Activated gamma-delta T cell (primary cell): ENCODE measurements around the gene BIN2.

Experiments
- DNase-seq: peaks from one replicate; lab custom pipeline; 2025; lab: John Stamatoyannopoulos, UW
- total RNA-seq, 2 donors: gene quantifications; one replicate each; lab custom pipeline; 2026; lab: John Stamatoyannopoulos, UW

BIN2 gene
- total RNA-seq: 278 to 293 reads per million in 2 donors

DNA sequence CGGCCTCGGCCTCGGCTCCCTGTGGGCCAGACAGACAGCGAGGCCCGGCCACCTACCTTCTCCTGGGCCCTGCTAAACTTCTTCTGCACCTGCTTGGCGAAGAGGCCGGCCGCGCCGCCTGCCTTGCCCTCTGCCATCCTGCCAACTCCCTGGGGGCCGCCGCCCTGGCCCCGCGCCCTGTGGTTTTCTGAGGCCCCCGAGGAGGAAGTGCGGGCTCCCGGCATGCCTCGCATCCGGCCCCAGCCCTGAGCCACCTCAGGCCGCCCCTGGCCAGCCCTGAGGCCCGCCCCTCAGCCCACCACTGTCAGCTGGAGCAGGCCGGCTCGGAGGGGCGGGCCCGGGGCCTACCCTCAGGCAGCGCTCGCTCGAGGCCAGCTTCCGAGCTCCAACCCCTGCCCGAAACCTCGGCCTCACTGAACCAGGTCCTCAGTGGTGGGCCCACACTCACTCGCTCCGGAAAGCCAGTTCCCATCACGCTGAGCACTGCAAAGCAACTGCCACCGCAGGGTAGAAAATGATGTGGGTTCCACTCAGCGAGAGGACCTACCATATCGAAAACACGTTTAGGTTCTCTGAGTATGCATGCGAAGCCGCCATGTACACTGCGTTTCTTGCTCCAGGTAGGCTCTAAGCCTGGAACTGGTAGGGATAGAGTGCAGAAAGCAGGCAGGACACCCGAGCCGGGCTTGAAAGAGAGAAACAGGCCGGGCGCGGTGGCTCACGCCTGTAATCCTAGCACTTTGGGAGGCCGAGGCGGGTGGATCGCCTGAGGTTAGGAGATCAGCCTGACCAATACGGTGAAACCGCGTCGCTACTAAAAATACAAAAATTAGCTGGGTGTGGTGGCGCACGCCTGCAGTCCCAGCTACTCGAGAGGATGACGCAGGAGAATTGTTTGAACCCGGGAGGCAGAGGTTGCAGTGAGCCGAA, at the start of gene BIN2:
BIN2 (minus strand) TSS at position 209 of the 930 bp plus-strand sequence; CDS start at position 137, 72 bp downstream.
- peak; percentile 74 for DNase-seq

DNA sequence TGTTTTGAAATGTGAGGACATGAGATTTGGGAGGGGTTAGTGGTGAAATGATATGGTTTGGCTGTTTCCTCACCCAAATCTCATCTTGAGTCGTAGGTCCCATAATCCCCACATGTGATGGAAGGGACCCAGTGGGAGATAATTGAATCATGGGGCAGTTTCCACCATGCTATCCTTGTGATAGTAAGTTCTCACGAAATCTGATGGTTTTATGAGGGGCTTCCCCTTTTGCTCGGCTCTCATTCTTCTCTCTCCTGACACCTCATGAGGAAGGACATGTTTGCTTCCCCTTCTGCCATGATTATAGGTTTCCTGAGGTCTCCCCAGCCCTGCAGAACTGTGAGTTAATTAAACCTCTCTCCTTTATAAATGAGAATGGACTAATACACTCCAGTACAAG, 49.2 kb upstream of the BIN2 start:
- DNase-seq: no peak

DNA sequence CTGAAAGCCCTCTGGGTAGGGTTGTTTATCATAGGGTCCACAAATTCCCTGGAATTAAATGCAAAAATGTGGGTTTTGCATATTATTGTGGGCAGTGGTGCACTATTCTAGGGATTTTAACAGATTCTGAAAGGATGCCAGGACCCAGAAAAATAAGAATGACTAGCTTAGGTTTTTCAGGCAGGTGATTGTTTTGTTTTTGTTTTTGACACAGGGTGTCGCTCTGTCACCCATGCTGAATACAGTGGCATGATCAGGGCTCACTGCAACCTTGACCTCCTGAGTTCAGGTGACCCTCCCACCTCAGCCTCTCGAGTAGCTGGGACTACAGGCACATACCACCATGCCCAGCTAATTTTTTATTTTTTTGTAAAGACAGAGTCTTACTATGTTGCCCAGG, 48.0 kb upstream of the BIN2 start:
- no peak for DNase-seq

DNA sequence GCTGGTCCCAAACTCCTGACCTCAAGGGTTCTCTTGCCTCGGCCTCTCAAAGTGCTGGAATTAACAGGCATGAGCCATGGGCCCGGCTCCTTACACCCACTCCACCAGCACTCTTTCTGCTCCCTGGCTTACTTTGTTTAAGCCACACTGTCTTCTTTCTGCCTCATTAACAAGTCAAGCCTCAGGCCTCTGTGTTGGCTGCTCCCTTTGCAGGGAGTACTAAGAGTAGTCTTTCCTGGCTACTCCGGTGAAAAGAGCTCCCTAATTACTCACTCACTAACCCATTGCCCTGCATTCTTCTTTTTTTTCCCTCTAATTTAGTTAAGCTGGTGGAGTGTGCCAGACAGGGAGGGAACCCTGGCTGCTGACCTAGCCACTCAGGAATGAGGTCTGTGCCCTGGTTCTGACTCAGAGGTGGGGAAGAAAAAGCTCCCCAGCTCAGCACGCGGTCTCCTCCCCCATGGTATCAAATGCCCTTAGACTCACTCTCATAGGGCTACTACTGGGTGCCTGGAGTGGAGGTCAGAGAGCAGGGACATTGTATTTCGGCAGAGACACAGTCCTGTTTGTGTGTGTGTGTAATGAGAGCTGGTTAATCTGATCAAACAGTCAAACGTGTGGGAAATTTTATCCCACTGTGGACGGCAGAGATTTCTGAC, 47.5 kb upstream of the BIN2 start:
- DNase-seq: no peak

DNA sequence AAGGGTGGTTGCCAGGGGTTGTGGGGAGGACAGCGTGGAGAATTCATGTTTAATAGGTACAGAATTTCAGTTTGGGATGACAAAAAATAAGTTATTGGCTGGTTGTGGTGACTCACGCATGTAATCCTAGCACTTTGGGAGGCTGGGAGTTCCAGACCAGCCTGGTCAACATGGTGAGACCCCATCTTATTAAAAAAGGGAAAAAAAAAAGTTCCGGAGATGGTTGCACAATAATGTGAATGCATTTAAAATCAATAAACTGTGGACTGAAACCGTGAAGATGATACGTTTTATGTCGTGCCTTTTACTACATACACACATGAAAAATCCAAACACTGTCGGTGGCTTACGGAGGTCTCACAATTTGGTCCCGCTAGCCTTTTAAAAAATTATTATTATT, 46.7 kb upstream of the BIN2 start:
- no peak for DNase-seq

DNA sequence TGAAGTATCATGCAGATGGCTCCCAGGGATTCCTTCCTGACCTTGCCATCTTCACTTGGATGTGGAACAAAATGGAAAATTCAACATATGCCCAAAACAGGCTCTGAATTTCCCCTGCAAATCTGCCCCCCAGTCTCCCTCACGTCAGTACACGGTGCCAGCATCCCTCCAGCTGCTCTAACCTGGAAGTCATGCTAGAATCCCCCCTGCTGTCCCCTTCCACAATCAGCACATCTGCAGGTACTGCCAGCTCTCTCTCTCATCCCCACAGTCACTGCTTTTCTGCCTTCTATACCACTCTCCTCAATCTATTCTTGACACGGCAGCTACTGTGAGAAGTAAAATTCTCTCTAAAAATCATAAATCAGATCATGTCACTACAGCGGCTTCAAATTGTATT, 45.6 kb upstream of the BIN2 start:
- no peak for DNase-seq

DNA sequence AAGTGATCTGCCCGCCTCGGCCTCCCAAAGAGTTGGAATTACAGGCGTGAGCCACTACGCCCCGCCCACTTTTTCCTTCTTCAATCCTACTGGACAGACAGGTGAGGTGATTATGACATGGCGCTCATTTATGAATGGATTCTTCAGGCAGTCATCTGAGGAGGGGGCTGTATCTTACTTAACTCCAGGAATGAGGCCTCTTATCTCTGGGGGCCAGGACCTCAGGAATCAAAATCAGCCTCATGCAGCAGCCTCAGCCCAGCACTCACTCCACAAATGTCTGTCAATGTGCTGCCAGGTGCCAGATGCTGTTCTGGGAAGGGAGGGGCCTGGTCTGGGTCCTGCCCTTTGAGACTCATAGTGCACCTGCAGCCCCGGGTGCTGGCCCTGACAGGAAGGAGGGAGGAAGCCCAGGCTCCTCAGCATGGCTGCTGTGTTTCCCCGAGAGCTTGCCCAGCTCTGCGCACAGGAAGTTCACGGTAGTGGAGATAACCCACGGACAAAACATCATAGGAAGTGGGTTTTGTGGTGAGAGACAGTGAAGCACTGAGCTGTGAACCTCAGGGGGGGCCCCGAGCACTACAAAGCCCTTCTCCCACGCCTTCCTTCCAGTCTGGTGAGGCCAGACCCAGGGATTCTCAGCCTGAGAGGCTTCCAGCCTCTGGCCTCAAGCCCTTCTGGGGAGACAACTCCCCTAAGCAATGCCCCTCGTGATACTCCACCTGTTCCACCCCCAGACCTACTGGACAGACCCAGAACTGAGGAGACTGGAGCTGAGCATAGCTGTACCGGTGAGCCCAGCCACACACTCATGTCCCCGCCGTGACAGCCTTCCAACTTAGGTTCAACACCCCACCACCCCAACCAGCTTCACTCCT, 44.9 kb upstream of the BIN2 start:
- peak; percentile 54 for DNase-seq

DNA sequence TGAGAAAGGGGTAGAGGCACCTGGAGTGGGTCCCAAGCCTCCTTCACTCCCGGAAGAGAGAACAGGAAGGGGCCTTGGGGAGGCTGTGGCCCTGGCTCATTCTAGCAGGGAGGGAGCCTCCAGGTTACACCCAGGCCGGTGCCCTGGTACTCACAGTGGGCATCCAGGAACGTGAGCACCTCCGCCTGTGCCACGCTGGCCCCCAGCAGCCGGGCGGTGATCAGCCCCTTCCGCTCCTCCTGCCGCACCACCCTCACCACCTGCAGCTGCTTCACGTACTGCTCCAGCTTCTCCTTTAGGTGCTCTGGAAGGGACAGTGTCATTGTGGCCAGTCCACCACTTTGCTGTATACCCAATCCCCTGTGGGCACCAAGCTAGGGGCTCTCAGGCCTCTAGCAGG, 41.3 kb upstream of the BIN2 start:
- DNase-seq: no peak

DNA sequence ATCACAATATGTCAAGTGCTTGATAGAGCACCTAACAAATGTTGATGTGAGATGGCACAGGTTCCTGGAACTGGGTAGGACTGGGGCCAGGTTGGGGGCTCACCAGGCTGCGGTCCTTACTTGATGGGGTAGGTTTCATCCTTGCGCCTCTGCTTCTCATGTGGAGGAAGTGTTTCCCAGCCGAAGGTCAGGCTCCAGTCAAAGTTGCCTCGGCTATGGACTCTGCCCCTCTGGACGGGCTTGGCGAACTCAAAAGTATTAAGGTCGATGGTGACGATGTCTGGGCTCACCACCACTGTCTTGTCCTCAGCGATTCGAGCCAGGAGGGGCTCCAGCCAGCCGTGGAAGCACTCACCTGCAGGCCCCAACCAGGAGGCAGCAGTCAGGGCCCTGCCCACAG, 40.0 kb upstream of the BIN2 start:
- no peak for DNase-seq

DNA sequence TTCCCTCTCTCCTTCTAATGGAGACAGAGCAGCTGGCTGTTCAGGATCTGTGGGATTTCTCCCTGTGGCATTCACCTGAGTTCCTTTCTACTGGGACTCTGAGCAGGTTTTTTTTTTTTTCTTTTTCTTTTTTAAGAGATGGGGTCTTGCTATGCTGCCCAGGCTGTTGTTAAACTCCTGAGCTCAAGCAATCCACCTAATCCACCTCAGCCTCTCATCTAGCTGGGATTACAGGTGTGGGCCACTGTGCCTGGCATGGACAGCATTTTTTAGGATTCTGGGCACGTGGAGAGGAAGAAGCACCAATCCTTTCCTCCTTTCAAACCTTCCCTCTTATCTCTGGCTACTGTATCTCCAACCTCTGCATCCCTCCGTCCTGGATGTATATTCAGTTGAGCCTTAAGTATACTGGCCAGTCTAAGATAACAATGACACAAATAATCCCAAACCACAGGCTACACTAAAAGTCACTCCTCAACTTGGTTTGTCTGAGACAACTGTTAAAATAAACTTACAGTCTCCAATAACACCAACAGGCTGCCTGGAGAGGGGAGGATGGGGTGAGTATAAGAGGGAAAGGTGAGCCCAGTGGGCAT, 38.9 kb upstream of the BIN2 start:
- no peak for DNase-seq

DNA sequence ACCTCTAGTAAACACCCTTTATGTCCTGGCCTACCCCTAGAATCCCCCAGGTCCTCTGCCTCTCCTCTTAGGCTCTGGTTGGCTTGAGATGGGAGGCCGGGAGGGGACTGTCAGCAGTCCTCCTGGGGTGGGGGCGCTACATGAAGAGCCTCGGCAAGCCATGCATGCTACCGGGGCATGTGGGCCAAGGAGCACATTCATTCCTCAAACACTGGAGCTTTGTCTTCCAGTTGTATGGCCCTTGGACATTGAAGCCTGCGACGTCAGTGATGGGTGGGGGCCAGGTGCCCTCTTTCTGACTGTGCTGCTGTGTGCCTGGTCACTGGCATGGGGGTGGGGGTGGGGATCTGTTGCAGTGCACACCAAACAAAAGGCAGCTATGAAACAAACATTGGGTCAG, 38.3 kb upstream of the BIN2 start:
- no peak for DNase-seq

DNA sequence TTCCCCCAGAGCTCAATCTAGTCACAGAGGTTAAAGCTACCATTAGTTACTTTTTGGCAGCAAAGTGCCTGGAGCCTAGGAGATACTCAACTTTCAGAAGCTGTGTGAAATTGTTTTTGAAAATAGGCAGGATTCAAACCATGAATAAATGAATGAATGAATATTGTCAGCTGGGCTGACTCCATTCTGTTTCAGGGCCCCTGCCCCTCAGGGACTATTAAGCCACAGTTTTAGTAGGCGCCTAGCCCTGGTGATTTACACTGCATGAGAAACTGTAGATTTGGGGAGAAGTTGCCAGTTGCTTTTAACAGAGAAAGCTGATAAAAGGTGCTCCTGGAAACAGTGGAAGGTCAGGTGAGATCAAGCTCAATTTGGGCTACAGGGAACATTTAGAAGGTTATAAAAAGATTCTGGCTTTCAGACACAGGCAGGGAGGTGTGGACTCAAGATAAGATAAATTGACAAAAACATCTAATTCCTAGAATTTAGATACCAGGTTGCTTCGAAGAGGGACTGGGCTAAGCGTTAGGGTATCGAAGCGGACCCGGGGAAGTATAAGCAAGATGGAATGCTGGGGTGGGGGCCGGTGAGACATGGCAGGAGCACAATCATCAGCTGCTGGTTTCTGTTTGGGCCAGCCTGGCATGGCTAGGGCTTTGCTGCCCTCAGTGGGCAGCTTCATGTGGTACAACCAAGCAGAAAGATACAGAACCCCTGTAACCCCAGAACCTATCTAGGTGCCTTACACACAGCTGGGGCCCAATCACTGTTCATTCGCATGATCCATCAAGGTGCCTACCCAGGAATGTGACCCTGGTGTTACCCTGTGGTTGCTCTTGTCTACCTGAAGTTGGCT, 37.4 kb upstream of the BIN2 start:
- DNase-seq: no peak

DNA sequence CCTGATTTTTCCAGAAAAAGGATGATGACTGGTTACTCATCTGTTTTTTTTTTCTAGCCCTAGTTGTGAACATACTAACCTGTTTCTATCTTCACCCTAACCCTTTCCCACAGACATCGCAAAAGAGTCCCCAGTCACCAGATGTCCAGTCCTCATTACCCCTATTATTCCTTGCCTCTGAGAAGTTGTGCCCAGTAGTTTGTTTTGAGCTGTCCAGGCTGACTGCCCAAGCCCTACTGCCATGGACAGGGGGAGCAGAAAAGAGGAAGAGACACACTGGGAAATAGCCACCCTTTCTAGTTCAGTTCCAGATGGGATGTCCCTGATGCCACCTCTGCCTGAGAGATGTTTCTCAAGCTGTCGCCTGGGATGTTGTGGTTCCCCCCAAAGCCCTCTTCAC, 36.3 kb upstream of the BIN2 start:
- no peak for DNase-seq

DNA sequence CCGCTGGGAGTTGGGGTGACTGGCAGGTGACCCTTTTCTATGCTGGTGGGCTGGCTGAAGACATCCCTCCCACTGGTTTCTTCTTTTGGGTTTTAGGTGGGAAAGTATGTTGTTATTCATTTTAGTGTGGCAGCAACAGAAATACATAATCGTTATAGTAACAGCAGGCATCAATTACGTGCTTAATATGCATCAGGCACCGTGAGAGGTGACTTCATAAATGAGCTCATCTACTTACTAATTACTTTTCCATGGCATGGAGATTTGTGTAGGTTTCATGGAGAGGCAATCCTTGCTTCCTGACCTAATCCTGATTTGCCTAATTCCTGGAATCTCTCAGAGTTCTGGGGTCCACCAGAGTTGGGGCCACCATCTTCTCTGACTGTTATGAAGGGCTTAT, 35.9 kb upstream of the BIN2 start:
- no peak for DNase-seq

DNA sequence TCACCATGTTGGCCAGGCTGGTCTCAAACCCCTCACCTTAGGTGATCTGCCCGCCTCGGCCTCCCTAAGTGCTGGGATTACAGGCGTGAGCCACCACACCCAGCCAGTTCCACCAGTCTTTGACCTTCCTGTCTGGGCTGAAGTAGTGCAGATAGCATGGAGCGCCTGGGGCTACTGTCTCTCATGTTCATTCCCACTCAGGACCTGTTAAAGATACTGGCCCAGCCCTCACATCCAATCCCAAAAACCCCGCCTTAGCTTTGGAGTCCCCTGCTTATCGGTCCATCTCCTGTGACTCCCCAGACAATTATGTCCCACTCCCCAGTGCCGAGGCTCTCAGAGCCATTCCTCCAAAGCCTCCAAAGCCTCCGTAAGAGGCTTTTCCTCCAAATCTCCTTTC, 34.5 kb upstream of the BIN2 start:
- no peak for DNase-seq

DNA sequence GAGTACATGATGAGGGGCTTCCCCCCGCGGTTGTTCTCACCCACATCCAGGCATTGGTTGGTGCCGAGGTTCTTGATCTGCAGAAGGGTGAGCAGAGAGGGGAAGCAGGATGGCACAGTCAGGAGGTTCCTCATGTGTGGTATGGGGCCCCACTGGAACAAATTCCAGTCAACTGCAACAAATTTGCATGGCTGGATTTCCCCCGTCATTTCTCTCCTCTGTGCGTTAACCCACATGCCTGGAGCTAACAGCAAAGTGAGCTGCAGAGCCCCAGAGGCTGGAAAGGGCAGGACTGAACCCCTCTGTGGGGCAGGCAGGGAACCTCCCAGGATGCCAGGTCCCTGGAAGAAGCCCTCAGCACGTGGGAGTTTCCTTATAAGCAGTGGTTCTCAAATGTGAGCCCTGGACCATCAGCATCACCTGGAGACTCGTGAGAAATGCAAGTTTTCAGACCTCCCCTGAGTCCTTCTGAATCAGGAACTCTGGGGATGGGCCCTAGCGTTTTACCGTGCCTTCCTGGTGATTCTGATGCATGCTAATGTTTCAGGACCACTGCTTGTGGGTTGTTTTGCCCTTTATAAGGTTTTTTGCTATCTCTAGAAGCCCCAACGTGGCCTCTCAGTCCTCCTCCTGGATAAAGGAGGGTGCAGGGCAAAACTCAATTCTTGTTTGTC, 33.5 kb upstream of the BIN2 start:
- no peak for DNase-seq

DNA sequence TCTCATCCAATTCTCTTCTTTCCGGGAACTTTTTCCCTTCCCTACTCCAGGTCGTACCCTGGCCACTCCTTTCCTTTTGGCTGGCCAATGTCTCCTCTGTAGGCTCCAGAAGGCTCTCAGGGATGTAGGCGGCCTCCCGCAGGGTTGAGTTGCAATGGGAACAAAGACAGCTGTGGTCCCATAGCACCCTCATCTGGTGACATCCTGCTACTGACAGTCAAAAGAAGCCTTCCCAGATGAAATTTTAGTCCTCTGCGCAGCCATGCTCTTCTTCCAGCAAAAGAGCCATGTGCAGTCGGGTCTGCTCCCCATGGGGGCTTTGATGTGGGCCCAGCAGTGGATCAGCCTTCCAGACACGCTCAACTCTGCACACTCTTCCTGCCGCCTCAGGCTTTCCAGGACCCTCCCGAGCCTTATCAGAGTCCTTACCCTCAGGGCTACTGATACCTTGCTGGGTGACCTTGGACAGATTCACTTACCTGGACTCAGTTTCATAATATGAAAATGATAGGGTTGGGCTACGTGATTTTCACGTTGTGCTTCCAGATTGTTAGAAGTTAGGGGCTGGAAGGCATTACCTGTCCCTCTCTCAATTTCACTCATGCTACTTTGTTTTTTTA, 28.0 kb upstream of the BIN2 start:
- DNase-seq: no peak

DNA sequence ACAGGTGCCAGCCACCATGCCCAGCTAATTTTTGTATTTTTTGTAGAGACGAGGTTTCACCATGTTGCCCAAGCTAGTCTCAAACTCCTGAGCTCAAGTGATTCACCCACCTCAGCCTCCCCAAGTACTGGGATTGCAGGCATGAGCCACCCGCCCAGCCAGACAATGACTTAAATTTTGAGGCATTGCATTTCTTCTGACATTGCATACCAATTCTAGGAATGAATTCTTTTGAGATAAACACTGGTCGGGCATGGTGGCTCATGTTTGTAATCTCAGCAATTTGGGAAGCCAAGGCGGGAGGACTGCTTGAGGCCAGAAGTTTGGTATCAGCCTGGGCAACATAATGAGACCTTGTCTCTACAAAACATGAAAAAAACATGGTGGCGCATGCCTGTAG, 25.1 kb upstream of the BIN2 start:
- DNase-seq: no peak

DNA sequence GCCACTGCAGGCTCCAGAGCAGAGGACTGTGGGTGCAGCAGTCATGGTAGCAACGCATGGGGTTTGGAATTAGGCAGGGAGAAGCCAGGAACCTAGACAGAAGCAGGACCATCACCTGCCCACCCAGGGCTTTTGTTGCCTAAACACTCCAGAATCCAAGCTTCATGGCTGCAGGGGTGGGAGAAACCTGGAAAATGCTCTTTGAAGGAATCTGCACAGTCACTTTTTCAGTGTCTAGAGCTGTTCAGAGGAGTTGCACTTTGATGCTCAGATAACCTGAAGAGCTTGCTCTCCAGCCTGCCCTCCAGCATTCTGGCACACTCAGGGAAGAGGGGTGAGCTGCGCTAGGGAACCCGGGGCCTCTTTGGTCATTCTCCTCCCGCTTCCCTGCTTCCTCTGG, 24.1 kb upstream of the BIN2 start:
- no peak for DNase-seq

DNA sequence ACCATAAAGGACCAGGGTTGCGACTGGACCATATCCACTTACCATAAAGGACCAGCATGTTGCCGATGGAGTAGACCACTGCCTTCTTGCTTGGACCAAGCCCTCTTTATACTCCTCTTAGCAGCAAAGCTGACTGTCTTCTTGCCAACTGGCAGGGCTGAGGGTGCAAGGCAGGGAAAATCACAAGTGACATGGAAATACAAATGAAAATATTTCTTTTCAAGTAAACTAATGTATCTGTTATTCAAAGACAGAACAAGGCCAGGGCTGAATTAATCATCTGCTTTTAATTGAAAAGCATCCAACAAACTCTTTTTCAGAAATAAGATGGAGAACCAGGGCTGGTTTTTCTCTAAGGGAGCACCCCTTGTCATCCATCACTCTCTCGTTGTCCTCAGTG, 22.6 kb upstream of the BIN2 start, which contains the start of gene CELA1:
CELA1 (minus strand) TSS at position 99 of the 400 bp plus-strand sequence; CDS start at position 58, 41 bp downstream.
- DNase-seq: no peak
